GM23248 (cell line): Measurements from ENCODE around the gene ADAT3. TPM values are rescaled to one million over a fixed set of nuclear protein-coding genes. Genes with fewer than 3 reads are reported as not detected.

Experiments used
- DNase-seq: peaks from one replicate; pipeline ENCODE4 v3.0.0-alpha.2; 2015
- H2AFZ ChIP-seq: fragments of 200-600 bp; sonication (generic); 2 replicates; pipeline ENCODE4 v1.6.1; 2016; ENCODE audit warnings: antibody characterized with exemption
- H3F3A ChIP-seq: fragments of 200-600 bp; sonication (generic); 2 replicates; pipeline ENCODE4 v1.6.1; 2016; ENCODE audit warnings: mild to moderate bottlenecking, antibody characterized with exemption, mixed run types; ENCODE audit not compliant: insufficient read depth
- H3K27ac ChIP-seq: fragments of 200-600 bp; sonication (generic); 2 replicates; pipeline ENCODE4 v1.5.1; 2016; ENCODE audit warnings: mild to moderate bottlenecking
- H3K27me3 ChIP-seq: fragments of 200-600 bp; sonication (generic); replicated peaks from 2 replicates; pipeline ENCODE4 v1.6.1; 2016; ENCODE audit warnings: mild to moderate bottlenecking; ENCODE audit not compliant: insufficient read depth
- H3K36me3 ChIP-seq: fragments of 200-600 bp; sonication (generic); 2 replicates; pipeline ENCODE4 v1.6.1; 2016; ENCODE audit warnings: low read depth, mild to moderate bottlenecking
- H3K4me1 ChIP-seq: fragments of 200-600 bp; sonication (generic); 2 replicates; pipeline ENCODE4 v1.6.1; 2016; ENCODE audit warnings: mild to moderate bottlenecking; ENCODE audit not compliant: insufficient read depth
- H3K4me2 ChIP-seq: fragments of 200-600 bp; sonication (generic); one replicate; pipeline ENCODE4 v1.6.1; 2016; ENCODE audit warnings: mild to moderate bottlenecking; ENCODE audit not compliant: unreplicated experiment
- H3K4me3 ChIP-seq: fragments of 200-600 bp; sonication (generic); 2 replicates; pipeline ENCODE4 v1.5.1; 2016; ENCODE audit warnings: mild to moderate bottlenecking
- H3K79me2 ChIP-seq: fragments of 200-600 bp; sonication (generic); 2 replicates; pipeline ENCODE4 v1.6.1; 2016; ENCODE audit warnings: mild to moderate bottlenecking; ENCODE audit not compliant: insufficient read depth
- H3K9ac ChIP-seq: fragments of 200-600 bp; sonication (generic); 2 replicates; pipeline ENCODE4 v1.6.1; 2016; ENCODE audit warnings: mild to moderate bottlenecking
- H3K9me2 ChIP-seq: fragments of 200-600 bp; sonication (generic); 2 replicates; pipeline ENCODE4 v1.6.1; 2016; ENCODE audit warnings: mixed run types, mild to moderate bottlenecking, moderate library complexity; ENCODE audit not compliant: insufficient read depth
- H3K9me3 ChIP-seq: fragments of 200-600 bp; sonication (generic); one replicate; pipeline ENCODE4 v1.6.1; 2017; ENCODE audit warnings: low read depth
- H4K20me1 ChIP-seq: fragments of 200-600 bp; sonication (generic); 2 replicates; pipeline ENCODE4 v1.6.0; 2016; ENCODE audit not compliant: insufficient read depth
- EZH2 ChIP-seq: fragments of 200-600 bp; sonication (generic); IDR thresholded peaks from 2 replicates; pipeline ENCODE4 v1.6.1; 2018; ENCODE audit warnings: antibody characterized with exemption, mild to moderate bottlenecking; ENCODE audit not compliant: insufficient read depth, poor library complexity, severe bottlenecking
- EZH2phosphoT487 ChIP-seq: fragments of 200-600 bp; sonication (generic); IDR thresholded peaks from 2 replicates; pipeline ENCODE4 v1.6.1; 2018; ENCODE audit warnings: antibody characterized with exemption, moderate library complexity, mild to moderate bottlenecking, low read depth; ENCODE audit not compliant: insufficient read depth
- WGBS, 2 experiments: methylation state at CpG; one replicate each; pipeline ENCODE4 v1.1.6; 2015 to 2017; ENCODE audit warnings: low lambda C conversion rate in 2 of 2, low coverage in 1 of 2; ENCODE audit errors: missing lambda C conversion rate in 2 of 2; 5-methylcytosine and 5-hydroxymethylcytosine counted together
- in situ Hi-C: fragments of 300-500 bp; cut with MboI; formaldehyde crosslinking; loops from 2 replicates; pipeline ENCODE4 v1.15.0; 2020
- polyA plus RNA-seq: library from polyadenylated mRNA; unstranded; fragments of >200 nt; fragmentation: Nextera tagmentation; extraction: Ambion mirVana; gene quantifications from 2 replicates; pipeline ENCODE4 v1.2.1, GENCODE V29; 2016
- total RNA-seq: library from RNA; depleted of rRNA; stranded (reverse); fragments of >200 nt; shearing (Covaris generic); gene quantifications from 2 replicates; pipeline ENCODE4 v1.2.3, GENCODE V29; 2014

ADAT3 gene
- total and polyA plus RNA-seq, 2 experiments from 2014 or later, result 0.22 to 3.2 TPM

GRCh38 chr19:1914826-1915341 lies 9.7 kb downstream of the ADAT3 start:
- Histone ChIP-seq H3K4me2 (no peak overlapping the region), H3K27ac (no peak overlapping the region), H3K9me2 (no peaks in the 10 kb centered on the region), H3F3A (no peaks in the 10 kb centered on the region), H3K27me3 (no peaks in the 10 kb centered on the region), H3K9ac (no peak overlapping the region), H3K4me1 (peaks cover 3% of the 10 kb centered on the region; the same call in 1 of the 2 replicates), H2AFZ (no peak overlapping the region), H3K4me3 (no peak overlapping the region), H3K36me3 (no peaks in the 10 kb centered on the region), H3K79me2 (peaks cover 43% of the 10 kb centered on the region), H4K20me1 (no peaks in the 10 kb centered on the region), H3K9me3 (no peaks in the 10 kb centered on the region)
- DNase-seq, result no peak
- TF ChIP-seq EZH2, result no peak
- no peak for TF ChIP-seq EZH2phosphoT487
- WGBS, 2 experiments, result 97 to 98% methylated on average over 22 to 23 of the region's 23 CpGs
- in situ Hi-C loops, result no loop called here

- Histone ChIP-seq H3K4me1 (no peaks in the 10 kb centered on the region), H2AFZ (no peak overlapping the region), H3K79me2 (peaks cover 22% of the 10 kb centered on the region), H3K9me3 (no peaks in the 10 kb centered on the region), H3K27ac (no peak overlapping the region), H3F3A (no peaks in the 10 kb centered on the region), H3K27me3 (no peaks in the 10 kb centered on the region), H3K9me2 (no peaks in the 10 kb centered on the region), H3K4me2 (no peak overlapping the region), H3K9ac (no peak overlapping the region), H3K4me3 (no peak overlapping the region), H4K20me1 (no peaks in the 10 kb centered on the region), H3K36me3 (no peaks in the 10 kb centered on the region; the same call in 1 of the 2 replicates)
- WGBS, 2 experiments, result 89 to 93% methylated on average over 15 to 17 of the region's 17 CpGs
- TF ChIP-seq EZH2phosphoT487 (no peak), EZH2 (no peak)
- in situ Hi-C loops, result no loop called here
- DNase-seq, result no peak
Measured at GRCh38 chr19:1917146-1917545, 11.9 kb downstream of the ADAT3 start.

DNA sequence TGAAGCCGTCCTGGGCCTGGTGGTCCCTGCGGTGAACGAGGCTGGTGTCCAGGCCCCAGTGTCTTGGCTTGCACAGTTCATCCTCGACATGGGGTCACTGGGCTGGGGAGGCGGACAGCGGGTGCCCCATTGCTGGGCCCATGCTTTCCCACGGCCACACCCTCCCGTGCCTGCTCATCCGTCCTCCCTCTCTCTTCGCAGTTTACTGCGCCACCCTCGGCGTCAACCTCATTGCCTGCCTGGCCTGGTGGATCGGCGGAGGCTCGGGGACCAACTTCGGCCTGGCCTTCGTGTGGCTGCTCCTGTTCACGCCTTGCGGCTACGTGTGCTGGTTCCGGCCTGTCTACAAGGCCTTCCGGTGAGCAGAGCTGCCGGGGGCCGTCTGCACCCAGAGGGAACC lies 12.7 kb downstream of the ADAT3 start:
- H3K36me3 ChIP-seq, result no peaks in the 10 kb centered on the region; the same call in 1 of the 2 replicates
- TF ChIP-seq EZH2 (no peak), EZH2phosphoT487 (no peak)
- H3K9ac ChIP-seq, result no peak overlapping the region
- DNase-seq, result no peak
- no peaks in the 10 kb centered on the region for H3F3A ChIP-seq
- H4K20me1 ChIP-seq, result no peaks in the 10 kb centered on the region
- no peaks in the 10 kb centered on the region for H3K27me3 ChIP-seq
- no peaks in the 10 kb centered on the region for H3K9me3 ChIP-seq
- 89 to 91% methylated on average over 23 to 25 of the region's 25 CpGs for WGBS, 2 experiments
- H2AFZ ChIP-seq, result no peak overlapping the region
- H3K27ac ChIP-seq, result no peak overlapping the region
- no peaks in the 10 kb centered on the region for H3K4me1 ChIP-seq
- no peak overlapping the region for H3K4me2 ChIP-seq
- no peak overlapping the region for H3K4me3 ChIP-seq
- peaks cover 19% of the 10 kb centered on the region for H3K79me2 ChIP-seq
- in situ Hi-C loops, result no loop called here
- no peaks in the 10 kb centered on the region for H3K9me2 ChIP-seq

- Histone ChIP-seq H3K27ac (no peak overlapping the region), H3K79me2 (peaks cover 9% of the 10 kb centered on the region), H3K4me1 (no peaks in the 10 kb centered on the region), H3F3A (no peaks in the 10 kb centered on the region), H3K4me2 (no peak overlapping the region), H2AFZ (no peak overlapping the region), H3K9me2 (no peaks in the 10 kb centered on the region), H3K4me3 (no peak overlapping the region), H3K9me3 (no peaks in the 10 kb centered on the region), H3K36me3 (no peaks in the 10 kb centered on the region; the same call in 1 of the 2 replicates), H4K20me1 (no peaks in the 10 kb centered on the region), H3K27me3 (no peaks in the 10 kb centered on the region), H3K9ac (no peak overlapping the region)
- in situ Hi-C loops, result no loop called here
- 96 to 99% methylated on average over 15 to 28 of the region's 28 CpGs for WGBS, 2 experiments
- TF ChIP-seq EZH2 (no peak), EZH2phosphoT487 (no peak)
- DNase-seq, result no peak
Measured at GRCh38 chr19:1918975-1919374, 13.8 kb downstream of the ADAT3 start.

GRCh38 chr19:1920644-1921043 lies 15.4 kb downstream of the ADAT3 start:
- no peaks in the 10 kb centered on the region; the same call in 1 of the 2 replicates for H3K36me3 ChIP-seq
- no peaks in the 10 kb centered on the region for H3K4me1 ChIP-seq
- H3K4me3 ChIP-seq, result no peak overlapping the region
- no peaks in the 10 kb centered on the region for H3K9me3 ChIP-seq
- no peak overlapping the region for H3K4me2 ChIP-seq
- H3K79me2 ChIP-seq, result no peaks in the 10 kb centered on the region
- TF ChIP-seq EZH2phosphoT487 (no peak), EZH2 (no peak)
- in situ Hi-C loops, result no loop called here
- WGBS, 2 experiments, result 85 to 88% methylated on average over 19 of the region's 19 CpGs
- no peaks in the 10 kb centered on the region for H3F3A ChIP-seq
- no peak overlapping the region for H3K27ac ChIP-seq
- no peak overlapping the region for H2AFZ ChIP-seq
- no peaks in the 10 kb centered on the region for H3K9me2 ChIP-seq
- DNase-seq, result no peak
- no peaks in the 10 kb centered on the region for H3K27me3 ChIP-seq
- H3K9ac ChIP-seq, result no peak overlapping the region
- H4K20me1 ChIP-seq, result no peaks in the 10 kb centered on the region
